Measurements from ENCODE around the gene CMTM3.

GRCh38 chr16:66596986-66597848 is 7.3 kb upstream of the CMTM3 start:
- TF ChIP-seq SMC3 (IDR thresholded peaks at IDR 0.05; ENCODE audit: low read depth, low read length) (no peak), RAD21 (IDR thresholded peaks at IDR 0.05; ENCODE audit: low read length) (no peak), EZH2phosphoT487 (IDR thresholded peaks at IDR 0.05; ENCODE audit: borderline replicate concordance, low read depth) (no peak), POLR2AphosphoS5 (IDR thresholded peaks at IDR 0.05; ENCODE audit: low read depth, low read length) (no peak), TEAD4 (IDR thresholded peaks at IDR 0.05; ENCODE audit: borderline replicate concordance, insufficient read depth) (no peak), CTCF (IDR thresholded peaks at IDR 0.05) (no peak), GATA2 (CRISPR knock-in tag; IDR thresholded peaks at IDR 0.05) (no peak)
- TF ChIP-seq, protein P1, sequence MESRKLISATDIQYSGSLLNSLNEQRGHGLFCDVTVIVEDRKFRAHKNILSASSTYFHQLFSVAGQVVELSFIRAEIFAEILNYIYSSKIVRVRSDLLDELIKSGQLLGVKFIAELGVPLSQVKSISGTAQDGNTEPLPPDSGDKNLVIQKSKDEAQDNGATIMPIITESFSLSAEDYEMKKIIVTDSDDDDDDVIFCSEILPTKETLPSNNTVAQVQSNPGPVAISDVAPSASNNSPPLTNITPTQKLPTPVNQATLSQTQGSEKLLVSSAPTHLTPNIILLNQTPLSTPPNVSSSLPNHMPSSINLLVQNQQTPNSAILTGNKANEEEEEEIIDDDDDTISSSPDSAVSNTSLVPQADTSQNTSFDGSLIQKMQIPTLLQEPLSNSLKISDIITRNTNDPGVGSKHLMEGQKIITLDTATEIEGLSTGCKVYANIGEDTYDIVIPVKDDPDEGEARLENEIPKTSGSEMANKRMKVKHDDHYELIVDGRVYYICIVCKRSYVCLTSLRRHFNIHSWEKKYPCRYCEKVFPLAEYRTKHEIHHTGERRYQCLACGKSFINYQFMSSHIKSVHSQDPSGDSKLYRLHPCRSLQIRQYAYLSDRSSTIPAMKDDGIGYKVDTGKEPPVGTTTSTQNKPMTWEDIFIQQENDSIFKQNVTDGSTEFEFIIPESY (IDR thresholded peaks at IDR 0.05; ENCODE audit: borderline replicate concordance, low read depth) = no peak

All from SK-N-SH (cell line).